WTC11 (cell line): ENCODE results near the gene GPC6. TPM values are rescaled to one million over a fixed set of nuclear protein-coding genes. Genes with fewer than 3 reads are reported as not detected.

Experiments used
- CBFB ChIP-seq: sonication (generic); formaldehyde crosslinking; IDR thresholded peaks from 2 replicates; pipeline ENCODE4 v1.8.1; 2022; ENCODE audit warnings: mild to moderate bottlenecking, low read depth, missing genetic modification reagents
- CREB1 ChIP-seq: sonication (generic); formaldehyde crosslinking; IDR thresholded peaks from 2 replicates; pipeline ENCODE4 v1.8.0; 2023; ENCODE audit warnings: mild to moderate bottlenecking, missing genetic modification reagents
- CREM ChIP-seq: sonication (generic); formaldehyde crosslinking; IDR thresholded peaks from 2 replicates; pipeline ENCODE4 v1.8.1; 2022; ENCODE audit warnings: mild to moderate bottlenecking, missing genetic modification reagents, moderate library complexity
- ELF4 ChIP-seq: sonication (generic); formaldehyde crosslinking; IDR thresholded peaks from 2 replicates; pipeline ENCODE4 v1.8.1; 2022; ENCODE audit warnings: low read depth, mild to moderate bottlenecking, moderate library complexity, missing genetic modification reagents
- ERG ChIP-seq: fragments of 250-450 bp; sonication (Bioruptor Pico); IDR thresholded peaks from 2 replicates; pipeline ENCODE4 v1.8.0; 2021; ENCODE audit warnings: mild to moderate bottlenecking
- FOXP4 ChIP-seq: sonication (generic); formaldehyde crosslinking; IDR thresholded peaks from 2 replicates; pipeline ENCODE4 v1.8.0; 2022; ENCODE audit warnings: mild to moderate bottlenecking, missing genetic modification reagents
- HMGXB4 ChIP-seq: sonication (generic); formaldehyde crosslinking; IDR thresholded peaks from 2 replicates; pipeline ENCODE4 v1.8.1; 2023; ENCODE audit warnings: mild to moderate bottlenecking, moderate library complexity, missing genetic modification reagents
- IRF1 ChIP-seq: sonication (generic); formaldehyde crosslinking; IDR thresholded peaks from 2 replicates; pipeline ENCODE4 v1.8.0; 2023; ENCODE audit warnings: missing genetic modification reagents
- JAZF1 ChIP-seq: fragments of 250-450 bp; sonication (Bioruptor Pico); IDR thresholded peaks from 2 replicates; pipeline ENCODE4 v1.9.0; 2021; ENCODE audit warnings: moderate library complexity, mild to moderate bottlenecking, inconsistent platforms
- MLX ChIP-seq: sonication (generic); formaldehyde crosslinking; IDR thresholded peaks from 2 replicates; pipeline ENCODE4 v1.8.1; 2023; ENCODE audit warnings: mild to moderate bottlenecking, missing genetic modification reagents, moderate library complexity
- MYBL2 ChIP-seq: sonication (generic); formaldehyde crosslinking; IDR thresholded peaks from 2 replicates; pipeline ENCODE4 v1.8.1; 2023; ENCODE audit warnings: mild to moderate bottlenecking, moderate library complexity, missing genetic modification reagents
- SOX15 ChIP-seq: fragments of 250-450 bp; sonication (Bioruptor Pico); IDR thresholded peaks from 2 replicates; pipeline ENCODE4 v1.9.0; 2021; ENCODE audit warnings: mild to moderate bottlenecking
- SP1 ChIP-seq: sonication (generic); formaldehyde crosslinking; conservative IDR thresholded peaks from 2 replicates; pipeline ENCODE4 v1.8.1; 2022; ENCODE audit warnings: missing genetic modification reagents
- TEAD1 ChIP-seq: sonication (generic); formaldehyde crosslinking; IDR thresholded peaks from 2 replicates; pipeline ENCODE4 v1.8.0; 2022; ENCODE audit warnings: mild to moderate bottlenecking, missing genetic modification reagents
- TEAD4 ChIP-seq: sonication (generic); formaldehyde crosslinking; IDR thresholded peaks from 2 replicates; pipeline ENCODE4 v1.8.0; 2022; ENCODE audit warnings: mild to moderate bottlenecking, missing genetic modification reagents
- ZNF219 ChIP-seq: sonication (generic); formaldehyde crosslinking; IDR thresholded peaks from 2 replicates; pipeline ENCODE4 v1.8.0; 2023; ENCODE audit warnings: missing genetic modification reagents, mild to moderate bottlenecking, borderline replicate concordance
- ZNF396 ChIP-seq: fragments of 250-450 bp; sonication (Bioruptor Pico); IDR thresholded peaks from 2 replicates; pipeline ENCODE4 v1.8.0; 2021; ENCODE audit warnings: mild to moderate bottlenecking, moderate library complexity, borderline replicate concordance
- ZNF423 ChIP-seq: fragments of 250-450 bp; sonication (Bioruptor Pico); IDR thresholded peaks from 2 replicates; pipeline ENCODE4 v2.1.2; 2022; ENCODE audit warnings: mild to moderate bottlenecking, moderate library complexity
- total RNA-seq: library from RNA; stranded (reverse); gene quantifications from 3 replicates; pipeline ENCODE4 v1.2.3, GENCODE V29; 2021
- TF ChIP-seq, protein P1 (sequence below): fragments of 250-450 bp; sonication (Bioruptor Pico); IDR thresholded peaks from 2 replicates; pipeline ENCODE4 v1.9.0; 2021; ENCODE audit warnings: mild to moderate bottlenecking, borderline replicate concordance
- TF ChIP-seq, protein P2 (sequence below): fragments of 250-450 bp; sonication (Bioruptor Pico); conservative IDR thresholded peaks from 2 replicates; pipeline ENCODE4 v1.9.0; 2021; ENCODE audit warnings: mild to moderate bottlenecking
- TF ChIP-seq, protein P3 (sequence below): sonication (generic); formaldehyde crosslinking; IDR thresholded peaks from 2 replicates; pipeline ENCODE4 v1.8.1; 2022; ENCODE audit warnings: missing genetic modification reagents, borderline replicate concordance
- TF ChIP-seq, protein P4 (sequence below): fragments of 250-450 bp; sonication (Bioruptor Pico); IDR thresholded peaks from 2 replicates; pipeline ENCODE4 v1.9.0; 2021; ENCODE audit warnings: mild to moderate bottlenecking
- TF ChIP-seq, protein P5 (sequence below): sonication (generic); formaldehyde crosslinking; IDR thresholded peaks from 2 replicates; pipeline ENCODE4 v1.8.1; 2023; ENCODE audit warnings: mild to moderate bottlenecking, missing genetic modification reagents

The GPC6 gene
- total RNA-seq, 1 experiment from 2014 or later = 19.5 TPM

GRCh38 chr13:93233997-93234416 lies 7.4 kb downstream of the GPC6 start (continued):
- TF ChIP-seq JAZF1 (no peak), CREB1 (peak; percentile 43; the same call in 1 of the 2 replicates), FOXP4 (CRISPR knock-in tag) (no peak), CBFB (CRISPR knock-in tag) (no peak), SP1 (CRISPR knock-in tag) (peak; percentile 55; the same call in 1 of the 2 replicates), HMGXB4 (no peak), IRF1 (CRISPR knock-in tag) (no peak), ZNF219 (CRISPR knock-in tag) (no peak), MLX (CRISPR knock-in tag) (no peak), MYBL2 (CRISPR knock-in tag) (no peak), ELF4 (CRISPR knock-in tag) (no peak), CREM (CRISPR knock-in tag) (no peak), ZNF396 (CRISPR knock-in tag) (no peak), ZNF423 (CRISPR knock-in tag) (peak; percentile 93), SOX15 (CRISPR knock-in tag) (no peak), TEAD4 (CRISPR knock-in tag) (no peak), ERG (CRISPR knock-in tag) (no peak), TEAD1 (CRISPR knock-in tag) (peak; percentile 88; the same call in 1 of the 2 replicates)
- TF ChIP-seq, protein P1, sequence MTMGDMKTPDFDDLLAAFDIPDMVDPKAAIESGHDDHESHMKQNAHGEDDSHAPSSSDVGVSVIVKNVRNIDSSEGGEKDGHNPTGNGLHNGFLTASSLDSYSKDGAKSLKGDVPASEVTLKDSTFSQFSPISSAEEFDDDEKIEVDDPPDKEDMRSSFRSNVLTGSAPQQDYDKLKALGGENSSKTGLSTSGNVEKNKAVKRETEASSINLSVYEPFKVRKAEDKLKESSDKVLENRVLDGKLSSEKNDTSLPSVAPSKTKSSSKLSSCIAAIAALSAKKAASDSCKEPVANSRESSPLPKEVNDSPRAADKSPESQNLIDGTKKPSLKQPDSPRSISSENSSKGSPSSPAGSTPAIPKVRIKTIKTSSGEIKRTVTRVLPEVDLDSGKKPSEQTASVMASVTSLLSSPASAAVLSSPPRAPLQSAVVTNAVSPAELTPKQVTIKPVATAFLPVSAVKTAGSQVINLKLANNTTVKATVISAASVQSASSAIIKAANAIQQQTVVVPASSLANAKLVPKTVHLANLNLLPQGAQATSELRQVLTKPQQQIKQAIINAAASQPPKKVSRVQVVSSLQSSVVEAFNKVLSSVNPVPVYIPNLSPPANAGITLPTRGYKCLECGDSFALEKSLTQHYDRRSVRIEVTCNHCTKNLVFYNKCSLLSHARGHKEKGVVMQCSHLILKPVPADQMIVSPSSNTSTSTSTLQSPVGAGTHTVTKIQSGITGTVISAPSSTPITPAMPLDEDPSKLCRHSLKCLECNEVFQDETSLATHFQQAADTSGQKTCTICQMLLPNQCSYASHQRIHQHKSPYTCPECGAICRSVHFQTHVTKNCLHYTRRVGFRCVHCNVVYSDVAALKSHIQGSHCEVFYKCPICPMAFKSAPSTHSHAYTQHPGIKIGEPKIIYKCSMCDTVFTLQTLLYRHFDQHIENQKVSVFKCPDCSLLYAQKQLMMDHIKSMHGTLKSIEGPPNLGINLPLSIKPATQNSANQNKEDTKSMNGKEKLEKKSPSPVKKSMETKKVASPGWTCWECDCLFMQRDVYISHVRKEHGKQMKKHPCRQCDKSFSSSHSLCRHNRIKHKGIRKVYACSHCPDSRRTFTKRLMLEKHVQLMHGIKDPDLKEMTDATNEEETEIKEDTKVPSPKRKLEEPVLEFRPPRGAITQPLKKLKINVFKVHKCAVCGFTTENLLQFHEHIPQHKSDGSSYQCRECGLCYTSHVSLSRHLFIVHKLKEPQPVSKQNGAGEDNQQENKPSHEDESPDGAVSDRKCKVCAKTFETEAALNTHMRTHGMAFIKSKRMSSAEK (CRISPR knock-in tag) = no peak
- TF ChIP-seq, protein P2, sequence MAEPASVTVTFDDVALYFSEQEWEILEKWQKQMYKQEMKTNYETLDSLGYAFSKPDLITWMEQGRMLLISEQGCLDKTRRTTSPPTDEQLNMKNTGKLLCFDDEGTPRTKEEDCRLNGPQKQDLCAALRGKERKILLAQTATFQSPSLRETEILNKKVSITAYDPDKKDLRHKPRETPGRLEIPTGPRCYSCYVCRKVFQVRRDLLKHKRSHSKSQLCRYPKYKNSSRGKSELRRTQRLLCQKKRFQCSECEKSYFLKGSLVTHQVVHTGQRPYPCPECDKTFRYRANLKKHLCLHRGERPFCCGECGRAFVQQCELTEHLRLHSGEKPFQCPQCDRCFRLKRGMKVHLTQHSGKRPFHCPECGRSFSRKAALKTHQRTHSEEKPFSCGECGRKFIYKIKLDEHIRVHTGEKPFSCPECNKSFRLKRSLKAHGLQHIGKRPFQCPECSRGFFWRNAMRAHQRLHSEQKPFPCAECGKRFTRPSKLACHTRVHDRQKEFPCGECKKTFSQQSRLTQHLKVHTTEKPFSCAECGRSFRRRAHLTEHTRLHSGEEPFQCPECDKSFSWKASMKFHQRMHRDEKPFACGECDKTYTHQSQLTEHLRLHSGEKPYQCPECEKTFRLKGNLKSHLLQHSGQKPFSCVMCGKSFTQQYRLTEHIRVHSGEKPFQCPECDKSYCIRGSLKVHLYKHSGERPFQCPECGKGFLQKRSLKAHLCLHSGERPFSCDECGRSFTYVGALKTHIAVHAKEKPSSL (CRISPR knock-in tag) = no peak
- TF ChIP-seq, protein P3, sequence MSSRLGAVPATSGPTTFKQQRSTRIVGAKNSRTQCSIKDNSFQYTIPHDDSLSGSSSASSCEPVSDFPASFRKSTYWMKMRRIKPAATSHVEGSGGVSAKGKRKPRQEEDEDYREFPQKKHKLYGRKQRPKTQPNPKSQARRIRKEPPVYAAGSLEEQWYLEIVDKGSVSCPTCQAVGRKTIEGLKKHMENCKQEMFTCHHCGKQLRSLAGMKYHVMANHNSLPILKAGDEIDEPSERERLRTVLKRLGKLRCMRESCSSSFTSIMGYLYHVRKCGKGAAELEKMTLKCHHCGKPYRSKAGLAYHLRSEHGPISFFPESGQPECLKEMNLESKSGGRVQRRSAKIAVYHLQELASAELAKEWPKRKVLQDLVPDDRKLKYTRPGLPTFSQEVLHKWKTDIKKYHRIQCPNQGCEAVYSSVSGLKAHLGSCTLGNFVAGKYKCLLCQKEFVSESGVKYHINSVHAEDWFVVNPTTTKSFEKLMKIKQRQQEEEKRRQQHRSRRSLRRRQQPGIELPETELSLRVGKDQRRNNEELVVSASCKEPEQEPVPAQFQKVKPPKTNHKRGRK = no peak
- TF ChIP-seq, protein P4, sequence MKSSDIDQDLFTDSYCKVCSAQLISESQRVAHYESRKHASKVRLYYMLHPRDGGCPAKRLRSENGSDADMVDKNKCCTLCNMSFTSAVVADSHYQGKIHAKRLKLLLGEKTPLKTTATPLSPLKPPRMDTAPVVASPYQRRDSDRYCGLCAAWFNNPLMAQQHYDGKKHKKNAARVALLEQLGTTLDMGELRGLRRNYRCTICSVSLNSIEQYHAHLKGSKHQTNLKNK = no peak
- TF ChIP-seq, protein P5, sequence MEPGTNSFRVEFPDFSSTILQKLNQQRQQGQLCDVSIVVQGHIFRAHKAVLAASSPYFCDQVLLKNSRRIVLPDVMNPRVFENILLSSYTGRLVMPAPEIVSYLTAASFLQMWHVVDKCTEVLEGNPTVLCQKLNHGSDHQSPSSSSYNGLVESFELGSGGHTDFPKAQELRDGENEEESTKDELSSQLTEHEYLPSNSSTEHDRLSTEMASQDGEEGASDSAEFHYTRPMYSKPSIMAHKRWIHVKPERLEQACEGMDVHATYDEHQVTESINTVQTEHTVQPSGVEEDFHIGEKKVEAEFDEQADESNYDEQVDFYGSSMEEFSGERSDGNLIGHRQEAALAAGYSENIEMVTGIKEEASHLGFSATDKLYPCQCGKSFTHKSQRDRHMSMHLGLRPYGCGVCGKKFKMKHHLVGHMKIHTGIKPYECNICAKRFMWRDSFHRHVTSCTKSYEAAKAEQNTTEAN (CRISPR knock-in tag) = 0 out of 2 replicates have a peak, but pooled peaks have one; percentile 42
